GM12878 (cell line): ENCODE results near the gene SLC25A42. TPM values are rescaled to one million over a fixed set of nuclear protein-coding genes. Genes with fewer than 3 reads are reported as not detected.

ENCODE experiments used
- ATAC-seq: fragments of 200-7000 bp; cut with Tn5 transposase; 3 replicates; pipeline ENCODE4 v1.9.1; 2020; ENCODE audit warnings: mild to moderate bottlenecking, moderate library complexity
- BruUV-seq: library from RNA; stranded (reverse); fragments of 400-500 nt; replicated peaks from 2 replicates; lab custom pipeline; 2021; lab: Mats Ljungman, UMichigan
- CTCF ChIA-PET: fragments of 300-600 bp; sonication (Branson Sonifier 250); formaldehyde crosslinking; extraction: SDS; loops from one replicate; lab custom pipeline; 2021; ENCODE audit warnings: inconsistent platforms; lab: Yijun Ruan, JAX
- POLR2A ChIA-PET: fragments of 350-600 bp; formaldehyde crosslinking; extraction: SDS; loops from one replicate; lab custom pipeline; 2021; ENCODE audit warnings: inconsistent platforms; lab: Charles Lee
- RAD21 ChIA-PET: fragments of 300-600 bp; sonication (Branson Sonifier 250); formaldehyde crosslinking; loops from one replicate; lab custom pipeline; 2023; ENCODE audit warnings: antibody characterized with exemption; ENCODE audit not compliant: unreplicated experiment; lab: Charles Lee
- SMC1A ChIA-PET: fragments of 300-600 bp; sonication (Branson Sonifier 250); formaldehyde crosslinking; loops from one replicate; lab custom pipeline; 2023; ENCODE audit not compliant: unreplicated experiment, uncharacterized antibody; lab: Charles Lee
- DNase-seq: peaks from one replicate; pipeline ENCODE4 v3.0.0-alpha.2; 2011; ENCODE audit warnings: low read depth, low spot score
- FAIRE-seq: peaks from 3 replicates; lab custom pipeline; 2011; peaks lifted over from hg19 to GRCh38; lab: Jason Lieb, UNC
- H2AFZ ChIP-seq: 2 replicates; pipeline ENCODE4 v1.6.0; 2011; ENCODE audit warnings: low read depth, low read length, control low read depth; ENCODE audit not compliant: control insufficient read depth
- H3K27ac ChIP-seq: 2 replicates; pipeline ENCODE4 v1.5.1; 2011; ENCODE audit warnings: control low read depth; ENCODE audit not compliant: control insufficient read depth, insufficient read depth
- H3K27me3 ChIP-seq, 2 experiments: replicated peaks in 1 of 2; 2 replicates each; pipeline versions ENCODE4 v1.6.0 to v1.6.1; 2011; ENCODE audit warnings: low read length in 1 of 2; ENCODE audit not compliant: control insufficient read depth in 2 of 2, insufficient read depth in 2 of 2
- H3K36me3 ChIP-seq, 2 experiments: 2 replicates each; pipeline ENCODE4 v1.5.1; 2011; ENCODE audit warnings: low read length in 1 of 2; ENCODE audit not compliant: control insufficient read depth in 2 of 2, insufficient read depth in 2 of 2
- H3K4me1 ChIP-seq: 2 replicates; pipeline ENCODE4 v1.6.1; 2011; ENCODE audit warnings: mild to moderate bottlenecking, low read length, moderate library complexity, mixed read lengths; ENCODE audit not compliant: control insufficient read depth, insufficient read depth
- H3K4me2 ChIP-seq: 2 replicates; pipeline ENCODE4 v1.6.0; 2011; ENCODE audit warnings: control low read depth; ENCODE audit not compliant: control insufficient read depth, insufficient read depth
- H3K4me3 ChIP-seq: fragments of 200-600 bp; sonication (generic); 2 replicates; pipeline ENCODE4 v1.5.1; 2016
- H3K79me2 ChIP-seq: 2 replicates; pipeline ENCODE4 v1.6.0; 2011; ENCODE audit warnings: low read length; ENCODE audit not compliant: control insufficient read depth, insufficient read depth
- H3K9ac ChIP-seq: 2 replicates; pipeline ENCODE4 v1.8.0; 2011; ENCODE audit warnings: low read length, control low read depth, mixed read lengths; ENCODE audit not compliant: control insufficient read depth, insufficient read depth
- H3K9me3 ChIP-seq: replicated peaks from 3 replicates; pipeline ENCODE4 v1.5.1; 2011; ENCODE audit warnings: mild to moderate bottlenecking, low read length; ENCODE audit not compliant: control insufficient read depth, insufficient read depth
- H4K20me1 ChIP-seq: 2 replicates; pipeline ENCODE4 v1.6.0; 2011; ENCODE audit not compliant: control insufficient read depth, insufficient read depth
- ATF7 ChIP-seq: fragments of 450-650 bp; IDR thresholded peaks from 2 replicates; pipeline ENCODE4 v1.6.1; 2016; ENCODE audit warnings: low read depth, mild to moderate bottlenecking
- BRCA1 ChIP-seq: IDR thresholded peaks from 2 replicates; pipeline ENCODE4 v1.6.1; 2011; ENCODE audit warnings: low read depth, low read length, improper control_type of control experiment
- CHD2 ChIP-seq: IDR thresholded peaks from 2 replicates; pipeline ENCODE4 v1.6.1; 2011; ENCODE audit warnings: low read depth, low read length, improper control_type of control experiment, borderline replicate concordance
- FOS ChIP-seq: IDR thresholded peaks from 3 replicates; pipeline ENCODE4 v1.6.1; 2011; ENCODE audit warnings: borderline replicate concordance; ENCODE audit not compliant: insufficient read length; ENCODE audit errors: extremely low read depth
- IKZF1 ChIP-seq: fragments of 450-650 bp; conservative IDR thresholded peaks from 2 replicates; pipeline ENCODE4 v1.6.1; 2017; ENCODE audit warnings: antibody characterized with exemption, mild to moderate bottlenecking
- MYC ChIP-seq: IDR thresholded peaks from 2 replicates; pipeline ENCODE4 v1.6.1; 2011; ENCODE audit warnings: mild to moderate bottlenecking, low read length, moderate library complexity, inconsistent platforms; ENCODE audit not compliant: insufficient read depth, insufficient replicate concordance, insufficient read length, severe bottlenecking
- NFXL1 ChIP-seq: fragments of 450-650 bp; IDR thresholded peaks from 2 replicates; pipeline ENCODE4 v1.6.1; 2017; ENCODE audit warnings: antibody characterized with exemption, mild to moderate bottlenecking, borderline replicate concordance
- RAD51 ChIP-seq: fragments of 450-650 bp; IDR thresholded peaks from 2 replicates; pipeline ENCODE4 v1.6.1; 2016; ENCODE audit warnings: moderate library complexity, mild to moderate bottlenecking, inconsistent platforms
- SMAD5 ChIP-seq: IDR thresholded peaks from 2 replicates; pipeline ENCODE4 v1.6.1; 2016; ENCODE audit warnings: antibody characterized with exemption, low read depth
- SREBF1 ChIP-seq: IDR thresholded peaks from 2 replicates; pipeline ENCODE4 v1.6.1; 2012; ENCODE audit warnings: mild to moderate bottlenecking, low read length
- SREBF2 ChIP-seq: IDR thresholded peaks from 2 replicates; pipeline ENCODE4 v1.6.1; 2012; ENCODE audit warnings: mild to moderate bottlenecking, low read length
- TBL1XR1 ChIP-seq: IDR thresholded peaks from 2 replicates; pipeline ENCODE4 v1.6.1; 2012; ENCODE audit warnings: low read depth, low read length, improper control_type of control experiment
- ZNF207 ChIP-seq: fragments of 450-650 bp; IDR thresholded peaks from 2 replicates; pipeline ENCODE4 v1.6.1; 2014; ENCODE audit warnings: antibody characterized with exemption, mild to moderate bottlenecking, borderline replicate concordance
- WGBS: methylation state at CpG from one replicate; pipeline ENCODE4 v1.1.6; 2016; ENCODE audit warnings: low lambda C conversion rate; ENCODE audit not compliant: insufficient replicate concordance, insufficient coverage; ENCODE audit errors: missing lambda C conversion rate; 5-methylcytosine and 5-hydroxymethylcytosine counted together
- in situ Hi-C: fragments of 300-500 bp; cut with MboI; formaldehyde crosslinking; loops from 9 replicates; pipeline ENCODE4 v1.14.3; 2018; ENCODE audit warnings: mixed read lengths
- intact Hi-C: fragments of 100-400 bp; cut with micrococcal nuclease; formaldehyde crosslinking; loops from one replicate; pipeline ENCODE4 v1.14.2; 2022; ENCODE audit not compliant: unreplicated experiment
- polyA plus RNA-seq, 11 experiments: library from polyadenylated mRNA; depleted of rRNA in 4 of 11; unstranded in 6 of 11; stranded (reverse) in 5 of 11; fragments of >200 nt; fragmentation: Nextera tagmentation in 4 of 11; fragmentation: Illumina TruSeq in 1 of 11; extraction: Ambion mirVana in 4 of 11; extraction: Trizol in 1 of 11; gene quantifications; 1 replicate in 1 of 11; 2 replicates in 10 of 11; pipeline versions ENCODE4 v1.2.1 to v1.2.3, GENCODE V29; 2011 to 2016; ENCODE audit warnings: inconsistent platforms in 2 of 11, missing spikeins in 2 of 11, low read depth in 1 of 11
- total RNA-seq, 4 experiments: library from RNA; depleted of rRNA in 3 of 4; stranded (reverse); fragments of >200 nt in 3 of 4; fragmentation: Illumina TruSeq in 1 of 4; extraction: Trizol in 1 of 4; gene quantifications; 2 replicates each; pipeline versions ENCODE4 v1.2.1 to v1.2.3, GENCODE V29; 2013 to 2021
- TF ChIP-seq, protein P1 (sequence below): IDR thresholded peaks from 2 replicates; pipeline ENCODE4 v1.6.1; 2011; ENCODE audit warnings: borderline replicate concordance, low read depth, mild to moderate bottlenecking, moderate library complexity, low read length; ENCODE audit not compliant: insufficient read depth, poor library complexity, severe bottlenecking
- TF ChIP-seq, protein P2 (sequence below): fragments of 450-650 bp; IDR thresholded peaks from 2 replicates; pipeline ENCODE4 v1.6.1; 2018; ENCODE audit warnings: mild to moderate bottlenecking, low read depth, moderate library complexity; ENCODE audit not compliant: partially characterized antibody
- TF ChIP-seq, protein P3 (sequence below): fragments of 450-650 bp; conservative IDR thresholded peaks from 2 replicates; pipeline ENCODE4 v1.6.1; 2017; ENCODE audit warnings: mild to moderate bottlenecking, moderate library complexity

The SLC25A42 gene
- total and polyA plus RNA-seq, 10 of the 15 experiments (the other 5 are each of a cell fraction or from before 2014, with no cell fraction given) = 0.24 to 19.2 (median 9.6) TPM

DNA sequence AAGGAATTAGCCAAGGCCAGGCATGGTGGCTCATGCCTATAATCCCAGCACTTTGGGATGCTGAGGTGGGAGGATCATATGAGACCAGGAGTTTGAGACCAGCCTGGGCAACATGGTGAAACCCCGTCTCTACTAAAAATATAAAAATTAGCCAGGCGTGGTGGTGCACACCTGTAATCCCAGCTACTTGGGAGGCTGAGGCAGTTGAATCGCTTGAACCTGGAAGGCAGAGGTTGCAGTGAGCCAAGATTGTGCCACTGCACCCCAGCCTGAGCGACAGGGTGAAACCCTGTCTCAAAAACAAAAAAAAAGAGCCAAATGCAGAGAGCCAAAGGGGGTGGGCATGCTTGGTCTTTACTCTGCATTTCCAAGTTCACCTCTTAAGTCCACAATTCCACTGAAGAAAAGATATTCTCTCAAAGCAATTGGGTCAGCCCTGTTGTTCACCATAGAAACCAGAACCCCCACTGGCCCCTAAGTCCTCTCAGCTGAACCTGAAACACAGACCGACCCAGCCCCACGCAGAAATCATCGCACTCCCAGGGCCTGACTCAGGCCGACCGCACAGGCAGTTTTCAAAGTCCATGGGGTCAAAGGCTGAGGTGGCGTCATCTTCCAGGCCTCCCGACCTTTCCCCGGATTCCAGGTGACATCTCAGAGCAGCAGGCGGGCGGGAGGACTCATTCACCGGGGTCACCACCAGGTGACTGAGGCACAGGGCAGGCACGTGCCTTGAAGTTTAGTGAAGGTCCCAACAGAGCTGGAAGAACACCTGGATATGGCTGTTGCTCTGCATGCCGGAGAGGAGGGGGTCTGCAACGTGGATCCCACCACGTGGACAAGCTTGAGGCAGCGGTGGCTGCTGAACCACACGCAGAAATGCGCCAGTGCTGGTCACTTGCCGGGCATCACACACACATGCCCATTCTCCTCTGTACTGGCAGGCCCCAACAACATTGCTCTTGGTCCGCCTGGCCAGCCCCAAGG, 33.1 kb downstream of the SLC25A42 start:
- intact Hi-C loops (no loop called here), in situ Hi-C loops (no loop called here)
- FAIRE-seq (no peak), DNase-seq (no peak), ATAC-seq (no peak)
- Histone ChIP-seq H3K36me3 (peaks cover 0 to 5% of the 10 kb centered on the region in 2 experiments; a peak in 2 of 4 replicates), H4K20me1 (0 out of 2 replicates have a peak, but pooled peaks cover 3% of the 10 kb centered on the region), H3K27ac (no peak overlapping the region), H3K4me1 (no peaks in the 10 kb centered on the region), H3K4me3 (no peak overlapping the region), H3K9me3 (no peaks in the 10 kb centered on the region), H3K9ac (no peak overlapping the region), H2AFZ (no peak overlapping the region), H3K79me2 (no peaks in the 10 kb centered on the region), H3K27me3 (no peaks in the 10 kb centered on the region), H3K4me2 (no peak overlapping the region)
- BruUV-seq = no TSS peak
- ChIA-PET CTCF (interaction anchor here (0.7 kb wide), 1 partner anchor 137 kb away, joined by 3 read pairs; no protein-coding TSS in a partner anchor), POLR2A (interaction anchor here (0.6 kb wide), 1 partner anchor 333 kb away, joined by 3 read pairs; no protein-coding TSS in a partner anchor), RAD21 (interaction anchor here (0.7 kb wide), 1 partner anchor 11 kb away, joined by 3 read pairs; no protein-coding TSS in a partner anchor), SMC1A (no interaction called here)
- WGBS = 95% methylated on average over 24 of the region's 24 CpGs
- TF ChIP-seq, protein P1, sequence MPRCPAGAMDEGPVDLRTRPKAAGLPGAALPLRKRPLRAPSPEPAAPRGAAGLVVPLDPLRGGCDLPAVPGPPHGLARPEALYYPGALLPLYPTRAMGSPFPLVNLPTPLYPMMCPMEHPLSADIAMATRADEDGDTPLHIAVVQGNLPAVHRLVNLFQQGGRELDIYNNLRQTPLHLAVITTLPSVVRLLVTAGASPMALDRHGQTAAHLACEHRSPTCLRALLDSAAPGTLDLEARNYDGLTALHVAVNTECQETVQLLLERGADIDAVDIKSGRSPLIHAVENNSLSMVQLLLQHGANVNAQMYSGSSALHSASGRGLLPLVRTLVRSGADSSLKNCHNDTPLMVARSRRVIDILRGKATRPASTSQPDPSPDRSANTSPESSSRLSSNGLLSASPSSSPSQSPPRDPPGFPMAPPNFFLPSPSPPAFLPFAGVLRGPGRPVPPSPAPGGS = no peak
- TF ChIP-seq RAD51 (no peak), BRCA1 (no peak), IKZF1 (no peak), ATF7 (no peak), FOS (no peak), MYC (no peak), SMAD5 (no peak), SREBF2 (no peak), TBL1XR1 (no peak), NFXL1 (no peak), CHD2 (no peak), SREBF1 (no peak), ZNF207 (no peak)
- TF ChIP-seq, protein P2, sequence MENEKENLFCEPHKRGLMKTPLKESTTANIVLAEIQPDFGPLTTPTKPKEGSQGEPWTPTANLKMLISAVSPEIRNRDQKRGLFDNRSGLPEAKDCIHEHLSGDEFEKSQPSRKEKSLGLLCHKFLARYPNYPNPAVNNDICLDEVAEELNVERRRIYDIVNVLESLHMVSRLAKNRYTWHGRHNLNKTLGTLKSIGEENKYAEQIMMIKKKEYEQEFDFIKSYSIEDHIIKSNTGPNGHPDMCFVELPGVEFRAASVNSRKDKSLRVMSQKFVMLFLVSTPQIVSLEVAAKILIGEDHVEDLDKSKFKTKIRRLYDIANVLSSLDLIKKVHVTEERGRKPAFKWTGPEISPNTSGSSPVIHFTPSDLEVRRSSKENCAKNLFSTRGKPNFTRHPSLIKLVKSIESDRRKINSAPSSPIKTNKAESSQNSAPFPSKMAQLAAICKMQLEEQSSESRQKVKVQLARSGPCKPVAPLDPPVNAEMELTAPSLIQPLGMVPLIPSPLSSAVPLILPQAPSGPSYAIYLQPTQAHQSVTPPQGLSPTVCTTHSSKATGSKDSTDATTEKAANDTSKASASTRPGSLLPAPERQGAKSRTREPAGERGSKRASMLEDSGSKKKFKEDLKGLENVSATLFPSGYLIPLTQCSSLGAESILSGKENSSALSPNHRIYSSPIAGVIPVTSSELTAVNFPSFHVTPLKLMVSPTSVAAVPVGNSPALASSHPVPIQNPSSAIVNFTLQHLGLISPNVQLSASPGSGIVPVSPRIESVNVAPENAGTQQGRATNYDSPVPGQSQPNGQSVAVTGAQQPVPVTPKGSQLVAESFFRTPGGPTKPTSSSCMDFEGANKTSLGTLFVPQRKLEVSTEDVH = no peak
- TF ChIP-seq, protein P3, sequence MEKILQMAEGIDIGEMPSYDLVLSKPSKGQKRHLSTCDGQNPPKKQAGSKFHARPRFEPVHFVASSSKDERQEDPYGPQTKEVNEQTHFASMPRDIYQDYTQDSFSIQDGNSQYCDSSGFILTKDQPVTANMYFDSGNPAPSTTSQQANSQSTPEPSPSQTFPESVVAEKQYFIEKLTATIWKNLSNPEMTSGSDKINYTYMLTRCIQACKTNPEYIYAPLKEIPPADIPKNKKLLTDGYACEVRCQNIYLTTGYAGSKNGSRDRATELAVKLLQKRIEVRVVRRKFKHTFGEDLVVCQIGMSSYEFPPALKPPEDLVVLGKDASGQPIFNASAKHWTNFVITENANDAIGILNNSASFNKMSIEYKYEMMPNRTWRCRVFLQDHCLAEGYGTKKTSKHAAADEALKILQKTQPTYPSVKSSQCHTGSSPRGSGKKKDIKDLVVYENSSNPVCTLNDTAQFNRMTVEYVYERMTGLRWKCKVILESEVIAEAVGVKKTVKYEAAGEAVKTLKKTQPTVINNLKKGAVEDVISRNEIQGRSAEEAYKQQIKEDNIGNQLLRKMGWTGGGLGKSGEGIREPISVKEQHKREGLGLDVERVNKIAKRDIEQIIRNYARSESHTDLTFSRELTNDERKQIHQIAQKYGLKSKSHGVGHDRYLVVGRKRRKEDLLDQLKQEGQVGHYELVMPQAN = no peak
